22Rv1 (cell line): ENCODE measurements around the gene FADS2.

Source experiments
- ZFX ChIP-seq: fragments of 450-650 bp; IDR thresholded peaks from 2 replicates; pipeline ENCODE4 v1.6.1; 2017; ENCODE audit warnings: antibody characterized with exemption, borderline replicate concordance
- TF ChIP-seq, protein P1 (sequence below): fragments of 450-650 bp; IDR thresholded peaks from 2 replicates; pipeline ENCODE4 v1.5.1; 2017; ENCODE audit warnings: mild to moderate bottlenecking

DNA sequence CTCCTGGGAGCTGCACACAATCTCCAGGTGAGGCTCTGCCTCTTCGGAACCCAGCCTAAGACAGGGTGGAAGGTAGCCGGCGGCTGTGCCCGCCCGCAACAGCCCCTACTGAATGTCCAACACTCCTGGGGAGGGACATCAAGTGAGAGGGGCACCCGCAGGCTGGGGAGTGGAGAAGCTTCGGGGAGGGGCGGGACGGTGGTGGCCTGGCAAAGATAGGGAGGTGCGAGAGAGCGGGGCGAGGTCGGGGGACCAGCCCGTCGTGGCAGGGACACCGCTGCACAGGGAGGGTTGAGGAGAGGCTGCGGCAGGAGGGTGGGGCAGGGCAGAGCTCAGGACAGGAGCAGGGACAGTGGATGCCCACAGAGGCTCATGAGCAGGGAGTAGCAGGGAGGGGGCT lies 72.2 kb downstream of the FADS2 start:
- TF ChIP-seq, protein P1, sequence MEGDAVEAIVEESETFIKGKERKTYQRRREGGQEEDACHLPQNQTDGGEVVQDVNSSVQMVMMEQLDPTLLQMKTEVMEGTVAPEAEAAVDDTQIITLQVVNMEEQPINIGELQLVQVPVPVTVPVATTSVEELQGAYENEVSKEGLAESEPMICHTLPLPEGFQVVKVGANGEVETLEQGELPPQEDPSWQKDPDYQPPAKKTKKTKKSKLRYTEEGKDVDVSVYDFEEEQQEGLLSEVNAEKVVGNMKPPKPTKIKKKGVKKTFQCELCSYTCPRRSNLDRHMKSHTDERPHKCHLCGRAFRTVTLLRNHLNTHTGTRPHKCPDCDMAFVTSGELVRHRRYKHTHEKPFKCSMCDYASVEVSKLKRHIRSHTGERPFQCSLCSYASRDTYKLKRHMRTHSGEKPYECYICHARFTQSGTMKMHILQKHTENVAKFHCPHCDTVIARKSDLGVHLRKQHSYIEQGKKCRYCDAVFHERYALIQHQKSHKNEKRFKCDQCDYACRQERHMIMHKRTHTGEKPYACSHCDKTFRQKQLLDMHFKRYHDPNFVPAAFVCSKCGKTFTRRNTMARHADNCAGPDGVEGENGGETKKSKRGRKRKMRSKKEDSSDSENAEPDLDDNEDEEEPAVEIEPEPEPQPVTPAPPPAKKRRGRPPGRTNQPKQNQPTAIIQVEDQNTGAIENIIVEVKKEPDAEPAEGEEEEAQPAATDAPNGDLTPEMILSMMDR = no peak
- TF ChIP-seq ZFX = no peak
